Measurements from ENCODE around the gene CNTN5.

Gene CNTN5

GRCh38 chr11:100163471-100163870 is 1142.7 kb downstream of the CNTN5 start:
- H3K9me3 Mint-ChIP-seq, result peaks cover 16% of the 10 kb centered on the region
- H3K27me3 Mint-ChIP-seq (ENCODE audit: low read depth), result no peaks in the 10 kb centered on the region
- H3K4me1 Mint-ChIP-seq (ENCODE audit: low read depth), result no peaks in the 10 kb centered on the region
- H3K36me3 Mint-ChIP-seq (ENCODE audit: low read depth), result no peaks in the 10 kb centered on the region
- no peak overlapping the region for H3K4me3 Mint-ChIP-seq
- no peak overlapping the region for H3K27ac Mint-ChIP-seq

- H3K36me3 Mint-ChIP-seq (ENCODE audit: low read depth), result no peaks in the 10 kb centered on the region
- no peaks in the 10 kb centered on the region for H3K4me1 Mint-ChIP-seq (ENCODE audit: low read depth)
- no peaks in the 10 kb centered on the region for H3K27me3 Mint-ChIP-seq (ENCODE audit: low read depth)
- peaks cover 27% of the 10 kb centered on the region for H3K9me3 Mint-ChIP-seq
- no peak overlapping the region for H3K27ac Mint-ChIP-seq
- H3K4me3 Mint-ChIP-seq, result no peak overlapping the region
Measured at GRCh38 chr11:100174881-100175280, 1154.1 kb downstream of the CNTN5 start.

- Mint-ChIP-seq H3K4me1 (ENCODE audit: low read depth) (no peaks in the 10 kb centered on the region), H3K36me3 (ENCODE audit: low read depth) (no peaks in the 10 kb centered on the region), H3K27me3 (ENCODE audit: low read depth) (no peaks in the 10 kb centered on the region), H3K9me3 (peaks cover 24% of the 10 kb centered on the region), H3K27ac (no peak overlapping the region), H3K4me3 (no peak overlapping the region)
Measured at GRCh38 chr11:100176456-100176855, 1155.7 kb downstream of the CNTN5 start.

DNA sequence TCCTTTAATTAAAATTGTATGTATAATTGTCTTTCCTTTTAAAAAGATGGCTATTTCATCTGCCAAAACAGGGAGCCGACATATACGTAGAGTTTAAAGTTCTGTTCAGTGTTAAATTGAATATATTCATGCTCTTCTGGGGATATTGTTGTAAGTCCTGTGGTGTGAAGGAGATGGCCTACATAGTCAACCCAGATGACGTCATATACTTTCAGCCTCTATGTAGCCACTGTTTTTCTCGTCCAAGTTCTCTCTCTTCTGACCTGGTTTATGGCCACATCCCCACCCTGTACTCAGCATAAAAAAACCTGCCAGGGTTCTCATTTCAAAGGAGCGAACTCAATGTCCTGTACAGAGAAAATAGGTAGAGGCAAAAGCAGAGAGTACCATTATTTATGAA is 1156.9 kb downstream of the CNTN5 start:
- Mint-ChIP-seq H3K4me3 (no peak overlapping the region), H3K36me3 (ENCODE audit: low read depth) (no peaks in the 10 kb centered on the region), H3K27ac (no peak overlapping the region)

DNA sequence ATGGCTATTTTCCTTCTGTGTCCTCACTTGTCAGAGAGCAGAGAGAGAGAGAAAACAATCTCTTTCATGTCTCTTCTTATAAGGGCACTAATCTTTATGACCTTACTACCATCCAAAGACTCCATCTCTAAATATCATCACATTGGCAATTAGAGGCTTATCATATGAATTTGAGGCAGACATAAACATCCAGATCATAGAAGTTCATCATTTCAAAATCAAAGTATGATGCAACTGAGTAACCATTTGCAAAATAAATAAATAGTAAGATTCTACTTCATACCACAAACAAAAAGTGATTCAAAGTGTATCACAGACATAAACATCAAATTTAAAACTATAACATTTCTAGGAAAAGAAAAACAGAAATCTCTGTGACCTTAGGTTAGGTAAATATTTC is 1161.6 kb downstream of the CNTN5 start:
- H3K36me3 Mint-ChIP-seq (ENCODE audit: low read depth), result no peaks in the 10 kb centered on the region
- H3K27me3 Mint-ChIP-seq (ENCODE audit: low read depth), result no peaks in the 10 kb centered on the region
- peaks cover 24% of the 10 kb centered on the region for H3K9me3 Mint-ChIP-seq
- H3K4me1 Mint-ChIP-seq (ENCODE audit: low read depth), result no peaks in the 10 kb centered on the region
- H3K27ac Mint-ChIP-seq, result no peak overlapping the region
- H3K4me3 Mint-ChIP-seq, result no peak overlapping the region

More for the DNA sequence above, 1156.9 kb downstream of the CNTN5 start:
- Mint-ChIP-seq H3K9me3 (peaks cover 20% of the 10 kb centered on the region), H3K4me1 (ENCODE audit: low read depth) (no peaks in the 10 kb centered on the region), H3K27me3 (ENCODE audit: low read depth) (no peaks in the 10 kb centered on the region)

GRCh38 chr11:100182927-100183326 is 1162.2 kb downstream of the CNTN5 start:
- Mint-ChIP-seq H3K36me3 (ENCODE audit: low read depth) (no peaks in the 10 kb centered on the region), H3K27ac (no peak overlapping the region), H3K4me3 (no peak overlapping the region), H3K4me1 (ENCODE audit: low read depth) (no peaks in the 10 kb centered on the region), H3K27me3 (ENCODE audit: low read depth) (no peaks in the 10 kb centered on the region), H3K9me3 (peaks cover 26% of the 10 kb centered on the region)

GRCh38 chr11:100185588-100185987 is 1164.8 kb downstream of the CNTN5 start:
- H3K27me3 Mint-ChIP-seq (ENCODE audit: low read depth), result no peaks in the 10 kb centered on the region
- H3K27ac Mint-ChIP-seq, result no peak overlapping the region
- peaks cover 32% of the 10 kb centered on the region for H3K9me3 Mint-ChIP-seq
- no peak overlapping the region for H3K4me3 Mint-ChIP-seq
- no peaks in the 10 kb centered on the region for H3K4me1 Mint-ChIP-seq (ENCODE audit: low read depth)
- H3K36me3 Mint-ChIP-seq (ENCODE audit: low read depth), result no peaks in the 10 kb centered on the region

- no peaks in the 10 kb centered on the region for H3K36me3 Mint-ChIP-seq (ENCODE audit: low read depth)
- H3K27ac Mint-ChIP-seq, result no peak overlapping the region
- no peak overlapping the region for H3K4me3 Mint-ChIP-seq
- H3K27me3 Mint-ChIP-seq (ENCODE audit: low read depth), result no peaks in the 10 kb centered on the region
- H3K4me1 Mint-ChIP-seq (ENCODE audit: low read depth), result no peaks in the 10 kb centered on the region
- H3K9me3 Mint-ChIP-seq, result peaks cover 32% of the 10 kb centered on the region
Measured at GRCh38 chr11:100188137-100188783, 1167.5 kb downstream of the CNTN5 start.

- peaks cover 20% of the 10 kb centered on the region for H3K9me3 Mint-ChIP-seq
- H3K36me3 Mint-ChIP-seq (ENCODE audit: low read depth), result no peaks in the 10 kb centered on the region
- no peaks in the 10 kb centered on the region for H3K27me3 Mint-ChIP-seq (ENCODE audit: low read depth)
- no peak overlapping the region for H3K27ac Mint-ChIP-seq
- H3K4me1 Mint-ChIP-seq (ENCODE audit: low read depth), result no peaks in the 10 kb centered on the region
- no peak overlapping the region for H3K4me3 Mint-ChIP-seq
Measured at GRCh38 chr11:100190395-100190794, 1169.6 kb downstream of the CNTN5 start.

DNA sequence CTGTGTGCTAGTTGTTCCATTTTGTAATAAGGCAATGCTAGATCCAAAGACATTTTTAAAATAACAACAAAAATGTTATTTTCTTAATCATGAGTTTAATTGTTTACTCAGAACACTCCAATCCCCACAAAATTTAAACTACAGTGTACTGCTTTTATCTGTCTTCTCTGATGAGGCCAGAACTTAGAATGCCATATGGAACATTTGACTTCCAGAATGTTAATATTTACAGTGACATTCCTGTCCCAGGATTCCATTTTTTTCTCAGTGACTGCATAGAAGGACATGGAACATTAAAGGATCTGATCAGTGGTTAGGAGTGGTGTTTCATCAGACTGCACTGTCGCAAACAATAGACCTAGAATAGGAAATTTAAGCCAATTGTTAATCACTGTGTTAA is 1171.4 kb downstream of the CNTN5 start:
- Mint-ChIP-seq H3K9me3 (peaks cover 22% of the 10 kb centered on the region), H3K27ac (no peak overlapping the region), H3K36me3 (ENCODE audit: low read depth) (no peaks in the 10 kb centered on the region), H3K4me1 (ENCODE audit: low read depth) (no peaks in the 10 kb centered on the region), H3K4me3 (no peak overlapping the region), H3K27me3 (ENCODE audit: low read depth) (no peaks in the 10 kb centered on the region)

DNA sequence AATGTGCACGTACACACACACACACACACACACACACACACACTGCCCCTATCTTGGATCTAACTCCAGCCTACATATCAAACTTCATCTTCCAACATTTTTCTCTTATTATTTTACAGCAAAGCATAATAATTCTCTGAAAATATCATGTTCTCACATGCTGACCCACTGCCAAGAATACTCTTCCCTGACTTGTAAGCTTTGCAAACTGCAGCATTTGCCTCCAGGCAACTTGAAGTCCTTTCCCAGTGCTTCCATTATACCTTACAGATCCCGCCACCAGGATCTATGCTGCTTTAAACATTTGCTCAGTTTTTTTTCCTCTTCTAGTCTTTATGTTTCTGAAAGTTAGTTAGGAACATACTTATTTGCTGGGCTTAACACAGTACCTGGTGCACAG is 1183.0 kb downstream of the CNTN5 start:
- Mint-ChIP-seq H3K27ac (no peak overlapping the region), H3K4me1 (ENCODE audit: low read depth) (no peaks in the 10 kb centered on the region), H3K27me3 (ENCODE audit: low read depth) (no peaks in the 10 kb centered on the region), H3K36me3 (ENCODE audit: low read depth) (no peaks in the 10 kb centered on the region), H3K9me3 (peaks cover 8% of the 10 kb centered on the region), H3K4me3 (no peak overlapping the region)

GRCh38 chr11:100205926-100206325 is 1185.2 kb downstream of the CNTN5 start:
- Mint-ChIP-seq H3K4me3 (no peak overlapping the region), H3K9me3 (peaks cover 8% of the 10 kb centered on the region), H3K27me3 (ENCODE audit: low read depth) (no peaks in the 10 kb centered on the region), H3K27ac (no peak overlapping the region), H3K36me3 (ENCODE audit: low read depth) (no peaks in the 10 kb centered on the region), H3K4me1 (ENCODE audit: low read depth) (no peaks in the 10 kb centered on the region)

GRCh38 chr11:100208207-100208606 is 1187.5 kb downstream of the CNTN5 start:
- no peaks in the 10 kb centered on the region for H3K36me3 Mint-ChIP-seq (ENCODE audit: low read depth)
- H3K4me3 Mint-ChIP-seq, result no peak overlapping the region
- H3K27me3 Mint-ChIP-seq (ENCODE audit: low read depth), result no peaks in the 10 kb centered on the region
- no peak overlapping the region for H3K27ac Mint-ChIP-seq
- H3K4me1 Mint-ChIP-seq (ENCODE audit: low read depth), result no peaks in the 10 kb centered on the region
- H3K9me3 Mint-ChIP-seq, result peaks cover 8% of the 10 kb centered on the region

- H3K4me3 Mint-ChIP-seq, result no peak overlapping the region
- H3K4me1 Mint-ChIP-seq (ENCODE audit: low read depth), result no peaks in the 10 kb centered on the region
- peaks cover 9% of the 10 kb centered on the region for H3K9me3 Mint-ChIP-seq
- no peaks in the 10 kb centered on the region for H3K27me3 Mint-ChIP-seq (ENCODE audit: low read depth)
- no peaks in the 10 kb centered on the region for H3K36me3 Mint-ChIP-seq (ENCODE audit: low read depth)
- H3K27ac Mint-ChIP-seq, result no peak overlapping the region
Measured at GRCh38 chr11:100214791-100215190, 1194.0 kb downstream of the CNTN5 start.

GRCh38 chr11:100220801-100221200 is 1200.1 kb downstream of the CNTN5 start:
- Mint-ChIP-seq H3K4me3 (no peak overlapping the region), H3K4me1 (ENCODE audit: low read depth) (no peaks in the 10 kb centered on the region), H3K9me3 (peaks cover 1% of the 10 kb centered on the region), H3K27ac (no peak overlapping the region), H3K27me3 (ENCODE audit: low read depth) (no peaks in the 10 kb centered on the region), H3K36me3 (ENCODE audit: low read depth) (no peaks in the 10 kb centered on the region)

DNA sequence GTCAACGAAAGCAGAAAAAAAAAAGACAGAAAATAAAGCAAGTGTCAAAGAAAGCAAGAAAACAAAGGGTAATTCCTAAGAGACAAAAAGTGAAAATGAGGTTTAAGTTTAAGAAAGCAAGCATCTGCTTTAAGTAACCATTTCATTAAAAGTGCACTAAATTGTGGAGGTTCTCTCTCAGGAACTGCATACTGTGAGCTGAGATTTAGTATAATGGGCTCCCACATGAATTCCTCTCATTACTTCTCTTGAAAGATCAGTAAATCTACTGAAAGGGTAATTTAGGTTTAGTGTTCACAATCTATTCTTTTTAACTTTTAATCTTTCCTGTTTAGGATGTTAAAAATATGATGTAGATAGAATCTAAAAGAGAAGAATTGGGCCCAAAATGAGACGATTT is 1201.0 kb downstream of the CNTN5 start:
- no peaks in the 10 kb centered on the region for H3K27me3 Mint-ChIP-seq (ENCODE audit: low read depth)
- H3K4me3 Mint-ChIP-seq, result no peak overlapping the region
- no peaks in the 10 kb centered on the region for H3K36me3 Mint-ChIP-seq (ENCODE audit: low read depth)
- no peaks in the 10 kb centered on the region for H3K9me3 Mint-ChIP-seq
- H3K27ac Mint-ChIP-seq, result no peak overlapping the region
- H3K4me1 Mint-ChIP-seq (ENCODE audit: low read depth), result no peaks in the 10 kb centered on the region

Measured in T-helper 1 cell treated with Interleukin-12 subunit alpha and Interleukin-12 subunit beta and Interleukin-4 antibody, amounts not matched to agents 30 μg/mL and 1 μg/mL, for 36 hours (primary cell).